HepG2 (cell line): ENCODE measurements around the gene HOXA11. TPM values are rescaled to one million over a fixed set of nuclear protein-coding genes. Genes with fewer than 3 reads are reported as not detected.

Experiments
- ATAC-seq: fragments of 200-7000 bp; cut with Tn5 transposase; 3 replicates; pipeline ENCODE4 v1.9.1; 2020; ENCODE audit warnings: mild to moderate bottlenecking, moderate library complexity
- BruUV-seq: library from RNA; stranded (reverse); fragments of 400-500 nt; replicated peaks from 2 replicates; lab custom pipeline; 2021; lab: Mats Ljungman, UMichigan
- CTCF ChIA-PET: fragments of 300-600 bp; formaldehyde crosslinking; extraction: SDS; loops from one replicate; lab custom pipeline; 2021; ENCODE audit warnings: low total read pairs, inconsistent platforms, low intra/inter-chr PET ratio; lab: Yijun Ruan, JAX
- POLR2A ChIA-PET: fragments of 350-600 bp; sonication (Branson Sonifier 250); formaldehyde crosslinking; loops from one replicate; lab custom pipeline; 2020; ENCODE audit warnings: antibody characterized with exemption, inconsistent platforms; lab: Yijun Ruan, JAX
- DNase-seq: peaks from one replicate; pipeline ENCODE4 v3.0.0-alpha.2; 2015; ENCODE audit warnings: low spot score
- FAIRE-seq: peaks from 3 replicates; lab custom pipeline; 2011; peaks lifted over from hg19 to GRCh38; lab: Jason Lieb, UNC
- H2AFZ ChIP-seq: one replicate; pipeline ENCODE4 v1.6.1; 2011; ENCODE audit warnings: low read length, inconsistent platforms
- H3K27ac ChIP-seq: fragments of 300-600 bp; 3 replicates; pipeline ENCODE4 v1.8.0; 2011; ENCODE audit warnings: mixed run types, mild to moderate bottlenecking, mixed read lengths, low read length, inconsistent platforms; ENCODE audit not compliant: insufficient read depth; ENCODE audit errors: extremely low read length
- H3K27me3 ChIP-seq, 2 experiments: fragments of 200-600 bp in 1 of 2; 2 replicates in 1 of 2; 3 replicates in 1 of 2; pipeline versions ENCODE4 v1.6.0 to v1.8.0; 2011; ENCODE audit warnings: low read length in 2 of 2, mild to moderate bottlenecking in 2 of 2, moderate library complexity in 2 of 2, inconsistent platforms in 1 of 2; ENCODE audit not compliant: insufficient read depth in 2 of 2, control insufficient read depth in 1 of 2
- H3K36me3 ChIP-seq, 2 experiments: fragments of 200-600 bp in 1 of 2; replicated peaks in 1 of 2; 2 replicates in 1 of 2; 3 replicates in 1 of 2; pipeline versions ENCODE4 v1.5.1 to v1.8.0; 2011; ENCODE audit warnings: low read length in 2 of 2, inconsistent platforms in 1 of 2; ENCODE audit not compliant: insufficient read depth in 2 of 2, control insufficient read depth in 1 of 2
- H3K4me1 ChIP-seq: 2 replicates; pipeline ENCODE4 v1.5.1; 2012; ENCODE audit warnings: low read length, inconsistent platforms; ENCODE audit not compliant: insufficient read depth
- H3K4me2 ChIP-seq: 2 replicates; pipeline ENCODE4 v1.6.0; 2011; ENCODE audit warnings: low read depth, low read length, inconsistent platforms
- H3K4me3 ChIP-seq, 3 experiments: fragments of 200-600 bp in 1 of 3; sonication (generic), shearing (Covaris generic) in 1 of 3; replicated peaks in 1 of 3; 2 replicates each; pipeline ENCODE4 v1.5.1; 2011 to 2016; ENCODE audit warnings: low read length in 3 of 3, inconsistent platforms in 2 of 3, low read depth in 2 of 3, mild to moderate bottlenecking in 2 of 3, control low read depth in 1 of 3, mixed read lengths in 1 of 3; ENCODE audit not compliant: insufficient read depth in 1 of 3
- H3K79me2 ChIP-seq: one replicate; pipeline ENCODE4 v1.6.1; 2011; ENCODE audit warnings: low read length, inconsistent platforms; ENCODE audit not compliant: insufficient read depth
- H3K9ac ChIP-seq: 2 replicates; pipeline ENCODE4 v1.6.0; 2011; ENCODE audit warnings: mild to moderate bottlenecking, low read depth, low read length, inconsistent platforms; ENCODE audit not compliant: insufficient read depth
- H3K9me3 ChIP-seq: 2 replicates; pipeline ENCODE4 v1.5.1; 2012; ENCODE audit warnings: mild to moderate bottlenecking, low read length
- H4K20me1 ChIP-seq: 2 replicates; pipeline ENCODE4 v1.6.0; 2011; ENCODE audit warnings: inconsistent platforms, mild to moderate bottlenecking, low read length, moderate library complexity; ENCODE audit not compliant: insufficient read depth
- ADNP ChIP-seq: sonication (generic); formaldehyde crosslinking; IDR thresholded peaks from 2 replicates; pipeline ENCODE4 v1.4.0; 2020; ENCODE audit warnings: missing genetic modification reagents
- CBX5 ChIP-seq: sonication (generic); formaldehyde crosslinking; IDR thresholded peaks from 2 replicates; pipeline ENCODE4 v1.4.0; 2020; ENCODE audit warnings: missing genetic modification reagents, borderline replicate concordance
- EHMT2 ChIP-seq: fragments of 200-600 bp; sonication (generic); IDR thresholded peaks from 2 replicates; pipeline ENCODE4 v1.7.0; 2017; ENCODE audit warnings: antibody characterized with exemption, low read depth, low read length, borderline replicate concordance
- FOXA3 ChIP-seq: IDR thresholded peaks from 2 replicates; pipeline ENCODE4 v1.6.1; 2016; ENCODE audit warnings: missing genetic modification reagents, missing compliant biosample characterization
- FOXC1 ChIP-seq: sonication (generic); formaldehyde crosslinking; IDR thresholded peaks from 2 replicates; pipeline ENCODE4 v1.8.0; 2022; ENCODE audit warnings: mild to moderate bottlenecking, missing genetic modification reagents, borderline replicate concordance
- HOMEZ ChIP-seq: IDR thresholded peaks from 2 replicates; pipeline ENCODE4 v1.6.1; 2016; ENCODE audit warnings: low read depth
- KDM6A ChIP-seq: IDR thresholded peaks from 2 replicates; pipeline ENCODE4 v1.6.1; 2016; ENCODE audit warnings: low read depth
- ZBTB7A ChIP-seq: sonication (generic); formaldehyde crosslinking; IDR thresholded peaks from 2 replicates; pipeline ENCODE4 v1.8.0; 2022; ENCODE audit warnings: mild to moderate bottlenecking, missing genetic modification reagents
- WGBS: methylation state at CpG from one replicate; pipeline ENCODE4 v1.1.6; 2017; ENCODE audit warnings: low lambda C conversion rate; 5-methylcytosine and 5-hydroxymethylcytosine counted together
- in situ Hi-C: cut with HindIII; loops from 2 replicates; pipeline ENCODE4 v1.10.0; 2017; ENCODE audit warnings: low pct_unique_long_range_greater_than_20kb; ENCODE audit not compliant: extremely low pct_ligation_motif_present
- intact Hi-C: fragments of 100-400 bp; cut with micrococcal nuclease; formaldehyde crosslinking; loops from one replicate; pipeline ENCODE4 v1.10.0; 2022; ENCODE audit not compliant: unreplicated experiment
- polyA plus RNA-seq, 8 experiments: library from polyadenylated mRNA; depleted of rRNA in 3 of 8; stranded (reverse) in 7 of 8; unstranded in 1 of 8; fragments of >200 nt; fragmentation: Illumina TruSeq in 4 of 8; extraction: Trizol in 4 of 8; gene quantifications; 2 replicates each; pipeline versions ENCODE4 v1.2.1 to v1.2.3, GENCODE V29; 2011 to 2016; ENCODE audit warnings: low read depth in 4 of 8, missing spikeins in 1 of 8, mixed read lengths in 1 of 8; ENCODE audit not compliant: insufficient read depth in 1 of 8
- total RNA-seq, 5 experiments: library from RNA; depleted of rRNA; stranded (reverse); fragments of >200 nt; fragmentation: Illumina TruSeq; extraction: Trizol; gene quantifications; 2 replicates each; pipeline ENCODE4 v1.2.3, GENCODE V29; 2016; ENCODE audit warnings: low read depth in 1 of 5
- TF ChIP-seq, protein P1 (sequence below): sonication (generic); formaldehyde crosslinking; IDR thresholded peaks from 2 replicates; pipeline ENCODE4 v1.4.0; 2020; ENCODE audit warnings: mild to moderate bottlenecking, missing genetic modification reagents, borderline replicate concordance
- TF ChIP-seq, protein P2 (sequence below): sonication (generic); formaldehyde crosslinking; IDR thresholded peaks from 2 replicates; pipeline ENCODE4 v1.4.0; 2020; ENCODE audit warnings: missing genetic modification reagents

Gene HOXA11
- total and polyA plus RNA-seq, 2 of the 13 experiments (the other 11 are each of a cell fraction or from before 2014, with no cell fraction given) = not detected

- TF ChIP-seq FOXA3 (CRISPR knock-in tag) = no peak
- TF ChIP-seq, protein P1, sequence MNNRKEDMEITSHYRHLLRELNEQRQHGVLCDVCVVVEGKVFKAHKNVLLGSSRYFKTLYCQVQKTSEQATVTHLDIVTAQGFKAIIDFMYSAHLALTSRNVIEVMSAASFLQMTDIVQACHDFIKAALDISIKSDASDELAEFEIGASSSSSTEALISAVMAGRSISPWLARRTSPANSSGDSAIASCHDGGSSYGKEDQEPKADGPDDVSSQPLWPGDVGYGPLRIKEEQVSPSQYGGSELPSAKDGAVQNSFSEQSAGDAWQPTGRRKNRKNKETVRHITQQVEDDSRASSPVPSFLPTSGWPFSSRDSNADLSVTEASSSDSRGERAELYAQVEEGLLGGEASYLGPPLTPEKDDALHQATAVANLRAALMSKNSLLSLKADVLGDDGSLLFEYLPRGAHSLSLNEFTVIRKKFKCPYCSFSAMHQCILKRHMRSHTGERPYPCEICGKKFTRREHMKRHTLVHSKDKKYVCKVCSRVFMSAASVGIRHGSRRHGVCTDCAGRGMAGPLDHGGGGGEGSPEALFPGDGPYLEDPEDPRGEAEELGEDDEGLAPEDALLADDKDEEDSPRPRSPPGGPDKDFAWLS (CRISPR knock-in tag) = no peak
- no peak for TF ChIP-seq KDM6A (CRISPR knock-in tag)
- no peak for TF ChIP-seq CBX5 (CRISPR knock-in tag)
- TF ChIP-seq ZBTB7A = no peak
These were observed 34.3 kb downstream of the HOXA11 start (continued) for GRCh38 chr7:27150568-27151340.

DNA sequence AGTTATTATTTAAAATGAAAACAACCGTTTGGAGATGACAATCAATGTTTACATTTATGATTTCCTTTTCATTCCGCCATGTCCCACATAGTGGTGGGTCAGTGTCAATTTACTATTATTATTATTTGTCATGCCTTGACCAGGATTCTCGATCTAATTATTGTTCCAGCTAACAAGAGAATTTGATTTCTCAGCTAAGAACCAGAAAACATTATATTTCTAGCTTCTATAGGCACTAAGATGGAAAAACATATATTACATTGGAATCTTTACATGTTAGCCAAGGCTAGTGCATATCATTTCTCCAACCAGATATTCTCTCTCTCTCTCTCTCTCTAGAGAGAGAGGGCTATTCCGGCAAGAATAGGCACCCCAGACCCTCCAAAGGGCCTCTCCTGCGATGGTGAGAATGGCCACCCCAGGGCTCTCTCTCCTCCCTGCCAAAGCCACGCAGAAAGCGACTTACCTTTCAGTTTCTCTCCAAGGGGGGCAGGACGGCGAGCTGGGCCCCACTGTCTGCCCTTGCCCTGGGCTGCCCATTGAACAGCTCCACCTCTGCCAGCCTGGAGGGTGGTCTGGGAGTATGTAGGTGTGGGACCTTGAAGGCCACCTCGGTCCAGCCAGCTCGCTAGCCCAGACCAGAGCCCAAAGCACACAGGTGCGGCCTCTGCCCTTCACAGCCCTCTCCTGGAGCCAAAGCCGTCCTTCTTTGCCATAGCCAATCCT is 35.0 kb downstream of the HOXA11 start:
- Histone ChIP-seq H2AFZ (peak overlapping the region; percentile 89), H3K4me3 (peak overlapping the region; percentile 80 to 88 (median 85)), H3K79me2 (peaks cover 5% of the 10 kb centered on the region), H3K9me3 (no peaks in the 10 kb centered on the region), H3K4me2 (peak overlapping the region; percentile 88), H3K27me3 (peaks cover 3 to 38% of the 10 kb centered on the region in 2 experiments), H3K4me1 (peaks cover 40% of the 10 kb centered on the region), H3K9ac (peak overlapping the region; percentile 76), H3K36me3 (no peaks in the 10 kb centered on the region; a peak in 2 of 5 replicates), H4K20me1 (no peaks in the 10 kb centered on the region), H3K27ac (peak overlapping the region; percentile 47)
- ChIA-PET CTCF (interaction anchor here (1.7 kb wide), 1 partner anchor 11 kb away, joined by 13 read pairs; no protein-coding TSS in a partner anchor), POLR2A (interaction anchor here (1.2 to 1.9 kb wide), 7 partner anchors 8 to 286 kb away, joined by 3 to 10 read pairs (median 6); partner anchors contain the start of genes HOXA4 and SKAP2)
- in situ Hi-C loops (loop anchor here (25.0 kb wide), 1 partner anchor 1063 kb away; no protein-coding TSS in a partner anchor), intact Hi-C loops (no loop called here)
- ATAC-seq = peak; percentile 73
- no peak for FAIRE-seq
- 11% methylated on average over 8 of the region's 13 CpGs for WGBS
- no TSS peak for BruUV-seq
- no peak for DNase-seq
- TF ChIP-seq HOMEZ (CRISPR knock-in tag) (no peak), FOXC1 (CRISPR knock-in tag) (peak; percentile 20; the same call in 1 of the 2 replicates), EHMT2 (no peak), ADNP (no peak)
- TF ChIP-seq, protein P2, sequence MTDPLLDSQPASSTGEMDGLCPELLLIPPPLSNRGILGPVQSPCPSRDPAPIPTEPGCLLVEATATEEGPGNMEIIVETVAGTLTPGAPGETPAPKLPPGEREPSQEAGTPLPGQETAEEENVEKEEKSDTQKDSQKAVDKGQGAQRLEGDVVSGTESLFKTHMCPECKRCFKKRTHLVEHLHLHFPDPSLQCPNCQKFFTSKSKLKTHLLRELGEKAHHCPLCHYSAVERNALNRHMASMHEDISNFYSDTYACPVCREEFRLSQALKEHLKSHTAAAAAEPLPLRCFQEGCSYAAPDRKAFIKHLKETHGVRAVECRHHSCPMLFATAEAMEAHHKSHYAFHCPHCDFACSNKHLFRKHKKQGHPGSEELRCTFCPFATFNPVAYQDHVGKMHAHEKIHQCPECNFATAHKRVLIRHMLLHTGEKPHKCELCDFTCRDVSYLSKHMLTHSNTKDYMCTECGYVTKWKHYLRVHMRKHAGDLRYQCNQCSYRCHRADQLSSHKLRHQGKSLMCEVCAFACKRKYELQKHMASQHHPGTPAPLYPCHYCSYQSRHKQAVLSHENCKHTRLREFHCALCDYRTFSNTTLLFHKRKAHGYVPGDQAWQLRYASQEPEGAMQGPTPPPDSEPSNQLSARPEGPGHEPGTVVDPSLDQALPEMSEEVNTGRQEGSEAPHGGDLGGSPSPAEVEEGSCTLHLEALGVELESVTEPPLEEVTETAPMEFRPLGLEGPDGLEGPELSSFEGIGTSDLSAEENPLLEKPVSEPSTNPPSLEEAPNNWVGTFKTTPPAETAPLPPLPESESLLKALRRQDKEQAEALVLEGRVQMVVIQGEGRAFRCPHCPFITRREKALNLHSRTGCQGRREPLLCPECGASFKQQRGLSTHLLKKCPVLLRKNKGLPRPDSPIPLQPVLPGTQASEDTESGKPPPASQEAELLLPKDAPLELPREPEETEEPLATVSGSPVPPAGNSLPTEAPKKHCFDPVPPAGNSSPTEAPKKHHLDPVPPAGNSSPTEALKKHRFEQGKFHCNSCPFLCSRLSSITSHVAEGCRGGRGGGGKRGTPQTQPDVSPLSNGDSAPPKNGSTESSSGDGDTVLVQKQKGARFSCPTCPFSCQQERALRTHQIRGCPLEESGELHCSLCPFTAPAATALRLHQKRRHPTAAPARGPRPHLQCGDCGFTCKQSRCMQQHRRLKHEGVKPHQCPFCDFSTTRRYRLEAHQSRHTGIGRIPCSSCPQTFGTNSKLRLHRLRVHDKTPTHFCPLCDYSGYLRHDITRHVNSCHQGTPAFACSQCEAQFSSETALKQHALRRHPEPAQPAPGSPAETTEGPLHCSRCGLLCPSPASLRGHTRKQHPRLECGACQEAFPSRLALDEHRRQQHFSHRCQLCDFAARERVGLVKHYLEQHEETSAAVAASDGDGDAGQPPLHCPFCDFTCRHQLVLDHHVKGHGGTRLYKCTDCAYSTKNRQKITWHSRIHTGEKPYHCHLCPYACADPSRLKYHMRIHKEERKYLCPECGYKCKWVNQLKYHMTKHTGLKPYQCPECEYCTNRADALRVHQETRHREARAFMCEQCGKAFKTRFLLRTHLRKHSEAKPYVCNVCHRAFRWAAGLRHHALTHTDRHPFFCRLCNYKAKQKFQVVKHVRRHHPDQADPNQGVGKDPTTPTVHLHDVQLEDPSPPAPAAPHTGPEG = peak; percentile 31; the same call in 1 of the 2 replicates
